GM21717 (cell line): ENCODE data around the gene DYNLT1.
"Not testable (repeated sequence)": the region's sequence is repeated elsewhere in the genome, so short reads cannot be mapped to it uniquely, and the experiment has no call there.

Experiments used
- ATAC-seq: cut with Tn5 transposase; IDR thresholded peaks from one replicate; pipeline ENCODE4 v1.9.1; 2021; ENCODE audit warnings: mild to moderate bottlenecking, moderate library complexity; ENCODE audit not compliant: unreplicated experiment

Gene DYNLT1

GRCh38 chr6:158624684-158625682 is 19.6 kb downstream of the DYNLT1 start:
- ATAC-seq: no peak

- ATAC-seq: no peak
Observed at GRCh38 chr6:158622545-158623190, 21.9 kb downstream of the DYNLT1 start.

- ATAC-seq: no peak
Observed at GRCh38 chr6:158621694-158622544, 22.6 kb downstream of the DYNLT1 start.

GRCh38 chr6:158620963-158621693 is 23.4 kb downstream of the DYNLT1 start:
- ATAC-seq: no peak

GRCh38 chr6:158619922-158620801 is 24.4 kb downstream of the DYNLT1 start:
- ATAC-seq: no peak

- not testable (repeated sequence) for ATAC-seq
Observed at GRCh38 chr6:158618289-158618688, 26.3 kb downstream of the DYNLT1 start.

- not testable (repeated sequence) for ATAC-seq
Observed at GRCh38 chr6:158614606-158615005, 29.9 kb downstream of the DYNLT1 start.

GRCh38 chr6:158611541-158612370 is 32.8 kb downstream of the DYNLT1 start:
- no peak for ATAC-seq

- no peak for ATAC-seq
Observed at GRCh38 chr6:158611039-158611438, 33.5 kb downstream of the DYNLT1 start.

GRCh38 chr6:158610319-158610968 is 34.1 kb downstream of the DYNLT1 start:
- ATAC-seq: no peak

GRCh38 chr6:158609455-158610155 is 34.9 kb downstream of the DYNLT1 start:
- no peak for ATAC-seq

GRCh38 chr6:158608221-158608620 is 36.3 kb downstream of the DYNLT1 start:
- no peak for ATAC-seq

GRCh38 chr6:158607411-158608170 is 37.0 kb downstream of the DYNLT1 start:
- ATAC-seq: no peak

- ATAC-seq: no peak
Observed at GRCh38 chr6:158606935-158607334, 37.6 kb downstream of the DYNLT1 start.

- not testable (repeated sequence) for ATAC-seq
Observed at GRCh38 chr6:158606011-158606410, 38.5 kb downstream of the DYNLT1 start.

- no peak for ATAC-seq
Observed at GRCh38 chr6:158605266-158605878, 39.2 kb downstream of the DYNLT1 start.
